ENCODE results near the gene MZF1. TPM values are rescaled to one million over a fixed set of nuclear protein-coding genes. Genes with fewer than 3 reads are reported as not detected.

MZF1 gene
- total and polyA plus RNA-seq, 10 of the 15 experiments (the other 5 are each of a cell fraction or from before 2014, with no cell fraction given): 0.38 to 14.7 (median 7.2) TPM

DNA sequence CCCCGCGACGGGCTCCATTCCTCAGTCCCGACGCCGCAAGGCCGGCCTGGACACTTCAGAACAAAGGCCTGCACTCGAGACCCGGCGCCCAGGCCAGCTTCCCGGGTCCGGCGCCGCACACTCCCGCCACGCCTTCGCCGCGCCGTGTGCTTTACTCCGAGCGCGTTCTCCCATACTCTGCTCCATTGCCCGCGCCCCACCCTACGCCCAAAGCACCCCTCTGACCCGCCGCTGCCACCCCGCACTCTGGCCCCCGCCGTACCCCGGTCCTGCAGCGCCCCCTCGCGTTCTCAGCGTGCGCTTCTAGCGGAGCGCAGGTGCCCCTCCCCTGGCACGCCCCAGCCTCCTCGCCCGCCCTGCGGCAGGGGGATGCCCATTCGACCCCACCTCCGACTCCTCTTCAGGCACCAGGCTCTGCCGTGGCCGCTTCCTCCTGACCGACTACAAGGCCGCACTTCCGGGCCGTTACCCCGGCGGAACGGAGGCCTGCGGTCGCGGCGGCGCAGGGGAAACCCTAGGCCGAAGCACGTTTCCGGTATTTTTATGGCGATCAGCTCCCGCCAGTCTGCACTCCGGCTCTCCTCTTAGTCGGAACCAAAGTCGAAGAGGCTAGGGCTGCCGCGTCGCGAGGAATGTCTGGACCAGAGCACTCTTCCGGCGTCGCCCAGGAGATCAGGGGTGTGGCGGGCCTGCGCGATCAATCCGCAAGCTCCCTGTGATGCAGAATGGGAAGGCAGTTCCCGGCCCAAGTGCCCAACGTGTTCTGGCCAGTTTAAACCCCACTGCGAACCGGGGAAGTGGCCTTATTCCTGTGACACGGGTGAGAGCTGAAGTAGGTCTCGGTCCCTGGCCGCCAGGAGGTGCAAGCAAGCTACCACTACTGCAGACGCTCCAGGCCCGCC, 53.5 kb downstream of the MZF1 start, which contains the start of gene ZBTB45 (continued):
- peak; percentile 24; the same call in 1 of the 2 replicates for TF ChIP-seq SPI1 (IDR thresholded peaks at IDR 0.05; ENCODE audit: borderline replicate concordance, insufficient read depth, low read depth, low read length)
- TF ChIP-seq, protein P1, sequence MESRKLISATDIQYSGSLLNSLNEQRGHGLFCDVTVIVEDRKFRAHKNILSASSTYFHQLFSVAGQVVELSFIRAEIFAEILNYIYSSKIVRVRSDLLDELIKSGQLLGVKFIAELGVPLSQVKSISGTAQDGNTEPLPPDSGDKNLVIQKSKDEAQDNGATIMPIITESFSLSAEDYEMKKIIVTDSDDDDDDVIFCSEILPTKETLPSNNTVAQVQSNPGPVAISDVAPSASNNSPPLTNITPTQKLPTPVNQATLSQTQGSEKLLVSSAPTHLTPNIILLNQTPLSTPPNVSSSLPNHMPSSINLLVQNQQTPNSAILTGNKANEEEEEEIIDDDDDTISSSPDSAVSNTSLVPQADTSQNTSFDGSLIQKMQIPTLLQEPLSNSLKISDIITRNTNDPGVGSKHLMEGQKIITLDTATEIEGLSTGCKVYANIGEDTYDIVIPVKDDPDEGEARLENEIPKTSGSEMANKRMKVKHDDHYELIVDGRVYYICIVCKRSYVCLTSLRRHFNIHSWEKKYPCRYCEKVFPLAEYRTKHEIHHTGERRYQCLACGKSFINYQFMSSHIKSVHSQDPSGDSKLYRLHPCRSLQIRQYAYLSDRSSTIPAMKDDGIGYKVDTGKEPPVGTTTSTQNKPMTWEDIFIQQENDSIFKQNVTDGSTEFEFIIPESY (IDR thresholded peaks at IDR 0.05): peak; percentile 8; the same call in 1 of the 2 replicates
- peak; percentile 77 for TF ChIP-seq FOXM1 (IDR thresholded peaks at IDR 0.05; ENCODE audit: low read depth, low read length)
- no peak for TF ChIP-seq RFX5 (IDR thresholded peaks at IDR 0.05; ENCODE audit: low read depth, low read length)
- TF ChIP-seq IRF4 (IDR thresholded peaks at IDR 0.05; ENCODE audit: low read depth, low read length): peak; percentile 31; the same call in 1 of the 2 replicates
- peak; percentile 79 for TF ChIP-seq MEF2A (IDR thresholded peaks at IDR 0.05; ENCODE audit: insufficient read depth, low read depth, low read length)
- peak in 1 of 2 experiments; percentile 81; a peak in 2 of 3 replicates for TF ChIP-seq EGR1 (IDR thresholded peaks at IDR 0.05; ENCODE audit: borderline replicate concordance in 1 of 2, low read depth in 2 of 2, low read length in 2 of 2)
- no peak for TF ChIP-seq NFIC (IDR thresholded peaks at IDR 0.05; ENCODE audit: low read depth, low read length)
- TF ChIP-seq, protein P2, sequence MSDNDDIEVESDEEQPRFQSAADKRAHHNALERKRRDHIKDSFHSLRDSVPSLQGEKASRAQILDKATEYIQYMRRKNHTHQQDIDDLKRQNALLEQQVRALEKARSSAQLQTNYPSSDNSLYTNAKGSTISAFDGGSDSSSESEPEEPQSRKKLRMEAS (IDR thresholded peaks at IDR 0.05; ENCODE audit: low read depth, low read length): no peak; the same call in 1 of the 2 replicates
- TF ChIP-seq MYC (IDR thresholded peaks at IDR 0.05; ENCODE audit: insufficient read depth, insufficient read length, insufficient replicate concordance, low read length, severe bottlenecking): no peak
- TF ChIP-seq RAD21 (IDR thresholded peaks at IDR 0.05; ENCODE audit: insufficient read depth, low read depth, low read length): peak; percentile 80
- TF ChIP-seq KDM1A (IDR thresholded peaks at IDR 0.05; ENCODE audit: borderline replicate concordance): no peak
- TF ChIP-seq, protein P3, sequence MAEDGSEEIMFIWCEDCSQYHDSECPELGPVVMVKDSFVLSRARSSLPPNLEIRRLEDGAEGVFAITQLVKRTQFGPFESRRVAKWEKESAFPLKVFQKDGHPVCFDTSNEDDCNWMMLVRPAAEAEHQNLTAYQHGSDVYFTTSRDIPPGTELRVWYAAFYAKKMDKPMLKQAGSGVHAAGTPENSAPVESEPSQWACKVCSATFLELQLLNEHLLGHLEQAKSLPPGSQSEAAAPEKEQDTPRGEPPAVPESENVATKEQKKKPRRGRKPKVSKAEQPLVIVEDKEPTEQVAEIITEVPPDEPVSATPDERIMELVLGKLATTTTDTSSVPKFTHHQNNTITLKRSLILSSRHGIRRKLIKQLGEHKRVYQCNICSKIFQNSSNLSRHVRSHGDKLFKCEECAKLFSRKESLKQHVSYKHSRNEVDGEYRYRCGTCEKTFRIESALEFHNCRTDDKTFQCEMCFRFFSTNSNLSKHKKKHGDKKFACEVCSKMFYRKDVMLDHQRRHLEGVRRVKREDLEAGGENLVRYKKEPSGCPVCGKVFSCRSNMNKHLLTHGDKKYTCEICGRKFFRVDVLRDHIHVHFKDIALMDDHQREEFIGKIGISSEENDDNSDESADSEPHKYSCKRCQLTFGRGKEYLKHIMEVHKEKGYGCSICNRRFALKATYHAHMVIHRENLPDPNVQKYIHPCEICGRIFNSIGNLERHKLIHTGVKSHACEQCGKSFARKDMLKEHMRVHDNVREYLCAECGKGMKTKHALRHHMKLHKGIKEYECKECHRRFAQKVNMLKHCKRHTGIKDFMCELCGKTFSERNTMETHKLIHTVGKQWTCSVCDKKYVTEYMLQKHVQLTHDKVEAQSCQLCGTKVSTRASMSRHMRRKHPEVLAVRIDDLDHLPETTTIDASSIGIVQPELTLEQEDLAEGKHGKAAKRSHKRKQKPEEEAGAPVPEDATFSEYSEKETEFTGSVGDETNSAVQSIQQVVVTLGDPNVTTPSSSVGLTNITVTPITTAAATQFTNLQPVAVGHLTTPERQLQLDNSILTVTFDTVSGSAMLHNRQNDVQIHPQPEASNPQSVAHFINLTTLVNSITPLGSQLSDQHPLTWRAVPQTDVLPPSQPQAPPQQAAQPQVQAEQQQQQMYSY (CRISPR knock-in tag; IDR thresholded peaks at IDR 0.05): no peak
- peak; percentile 78 for TF ChIP-seq ZSCAN29 (IDR thresholded peaks at IDR 0.05)
- TF ChIP-seq HCFC1 (IDR thresholded peaks at IDR 0.05; ENCODE audit: low read length): peak; percentile 94
- peak; percentile 96 for TF ChIP-seq CREM (IDR thresholded peaks at IDR 0.05; ENCODE audit: low read depth)
- TF ChIP-seq, protein P4, sequence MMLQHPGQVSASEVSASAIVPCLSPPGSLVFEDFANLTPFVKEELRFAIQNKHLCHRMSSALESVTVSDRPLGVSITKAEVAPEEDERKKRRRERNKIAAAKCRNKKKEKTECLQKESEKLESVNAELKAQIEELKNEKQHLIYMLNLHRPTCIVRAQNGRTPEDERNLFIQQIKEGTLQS (IDR thresholded peaks at IDR 0.05; ENCODE audit: borderline replicate concordance, extremely low read depth, low read depth, low read length): no peak
- peak; percentile 23; the same call in 1 of the 2 replicates for TF ChIP-seq HDGF (IDR thresholded peaks at IDR 0.05)
- TF ChIP-seq, protein P5, sequence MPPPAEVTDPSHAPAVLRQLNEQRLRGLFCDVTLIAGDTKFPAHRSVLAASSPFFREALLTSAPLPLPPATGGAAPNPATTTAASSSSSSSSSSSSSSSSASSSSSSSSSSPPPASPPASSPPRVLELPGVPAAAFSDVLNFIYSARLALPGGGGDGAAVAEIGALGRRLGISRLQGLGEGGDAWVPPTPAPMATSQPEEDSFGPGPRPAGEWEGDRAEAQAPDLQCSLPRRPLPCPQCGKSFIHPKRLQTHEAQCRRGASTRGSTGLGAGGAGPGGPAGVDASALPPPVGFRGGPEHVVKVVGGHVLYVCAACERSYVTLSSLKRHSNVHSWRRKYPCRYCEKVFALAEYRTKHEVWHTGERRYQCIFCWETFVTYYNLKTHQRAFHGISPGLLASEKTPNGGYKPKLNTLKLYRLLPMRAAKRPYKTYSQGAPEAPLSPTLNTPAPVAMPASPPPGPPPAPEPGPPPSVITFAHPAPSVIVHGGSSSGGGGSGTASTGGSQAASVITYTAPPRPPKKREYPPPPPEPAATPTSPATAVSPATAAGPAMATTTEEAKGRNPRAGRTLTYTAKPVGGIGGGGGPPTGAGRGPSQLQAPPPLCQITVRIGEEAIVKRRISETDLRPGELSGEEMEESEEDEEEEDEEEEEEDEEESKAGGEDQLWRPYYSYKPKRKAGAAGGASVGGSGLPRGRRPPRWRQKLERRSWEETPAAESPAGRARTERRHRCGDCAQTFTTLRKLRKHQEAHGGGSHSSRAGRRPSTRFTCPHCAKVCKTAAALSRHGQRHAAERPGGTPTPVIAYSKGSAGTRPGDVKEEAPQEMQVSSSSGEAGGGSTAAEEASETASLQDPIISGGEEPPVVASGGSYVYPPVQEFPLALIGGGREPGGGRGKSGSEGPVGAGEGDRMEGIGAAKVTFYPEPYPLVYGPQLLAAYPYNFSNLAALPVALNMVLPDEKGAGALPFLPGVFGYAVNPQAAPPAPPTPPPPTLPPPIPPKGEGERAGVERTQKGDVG (CRISPR knock-in tag; IDR thresholded peaks at IDR 0.05): no peak
